SKM-1 treated with dmso at 0.1 percent for 144 hours (cell line): Measurements from ENCODE around the gene SERPINI2.
A peak's percentile ranks its signal among the peaks of the same experiment; 100 is the strongest.

Experiments used
- DNase-seq: peaks from one replicate; lab custom pipeline; 2025; ENCODE audit not compliant: unreplicated experiment; lab: John Stamatoyannopoulos, UW

The SERPINI2 gene, protein sequence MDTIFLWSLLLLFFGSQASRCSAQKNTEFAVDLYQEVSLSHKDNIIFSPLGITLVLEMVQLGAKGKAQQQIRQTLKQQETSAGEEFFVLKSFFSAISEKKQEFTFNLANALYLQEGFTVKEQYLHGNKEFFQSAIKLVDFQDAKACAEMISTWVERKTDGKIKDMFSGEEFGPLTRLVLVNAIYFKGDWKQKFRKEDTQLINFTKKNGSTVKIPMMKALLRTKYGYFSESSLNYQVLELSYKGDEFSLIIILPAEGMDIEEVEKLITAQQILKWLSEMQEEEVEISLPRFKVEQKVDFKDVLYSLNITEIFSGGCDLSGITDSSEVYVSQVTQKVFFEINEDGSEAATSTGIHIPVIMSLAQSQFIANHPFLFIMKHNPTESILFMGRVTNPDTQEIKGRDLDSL

GRCh38 chr3:167473863-167474262, at the start of gene SERPINI2:
Gene SERPINI2 (minus strand): TSS chr3:167474042. CDS start chr3:167471834, 2,208 bp downstream.
- DNase-seq = no peak

DNA sequence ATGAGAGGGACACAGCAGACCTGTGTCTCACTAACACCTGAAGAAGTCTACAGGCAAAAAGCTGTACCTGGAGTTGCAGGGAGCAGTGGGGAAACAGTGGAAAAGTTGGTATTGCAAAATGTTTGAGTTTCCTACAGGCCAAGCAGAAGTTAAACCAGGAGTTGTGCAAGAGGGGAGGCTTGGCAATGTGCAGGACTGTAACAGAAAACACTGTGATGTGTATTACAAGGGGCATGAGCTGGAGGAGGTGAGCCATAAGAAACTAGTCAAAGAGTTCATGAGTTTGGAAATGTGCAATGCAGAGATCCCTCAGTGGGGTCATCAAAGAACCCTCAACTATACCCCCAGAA, 47.1 kb upstream of the SERPINI2 start:
- DNase-seq = peak; percentile 93

GRCh38 chr3:167520266-167521005, 46.6 kb upstream of the SERPINI2 start:
- peak; percentile 89 for DNase-seq

GRCh38 chr3:167507954-167508353, 34.1 kb upstream of the SERPINI2 start:
- peak; percentile 15 for DNase-seq

DNA sequence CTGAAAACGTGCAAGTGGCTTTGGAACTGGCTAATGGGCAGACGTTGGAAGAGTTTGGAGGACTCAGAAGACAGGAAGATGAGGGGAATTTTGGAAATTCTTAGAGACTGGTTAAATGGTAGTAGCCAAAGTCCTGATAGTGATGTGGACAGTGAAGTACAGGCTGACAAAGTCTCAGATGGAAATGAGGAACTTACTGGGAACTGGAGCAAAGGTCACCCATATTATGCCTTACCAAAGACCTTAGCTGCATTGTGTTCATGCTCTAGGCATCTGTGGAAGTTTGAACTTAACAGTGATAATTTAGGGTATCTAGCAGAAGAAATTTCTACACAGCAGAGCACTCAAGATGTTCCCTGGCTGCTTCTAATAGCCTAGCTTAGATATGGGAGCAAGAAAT, 28.6 kb upstream of the SERPINI2 start:
- DNase-seq = peak; percentile 55

GRCh38 chr3:167501941-167502340, 28.1 kb upstream of the SERPINI2 start:
- no peak for DNase-seq

- no peak for DNase-seq
Observed at GRCh38 chr3:167497903-167498302, 24.1 kb upstream of the SERPINI2 start.

DNA sequence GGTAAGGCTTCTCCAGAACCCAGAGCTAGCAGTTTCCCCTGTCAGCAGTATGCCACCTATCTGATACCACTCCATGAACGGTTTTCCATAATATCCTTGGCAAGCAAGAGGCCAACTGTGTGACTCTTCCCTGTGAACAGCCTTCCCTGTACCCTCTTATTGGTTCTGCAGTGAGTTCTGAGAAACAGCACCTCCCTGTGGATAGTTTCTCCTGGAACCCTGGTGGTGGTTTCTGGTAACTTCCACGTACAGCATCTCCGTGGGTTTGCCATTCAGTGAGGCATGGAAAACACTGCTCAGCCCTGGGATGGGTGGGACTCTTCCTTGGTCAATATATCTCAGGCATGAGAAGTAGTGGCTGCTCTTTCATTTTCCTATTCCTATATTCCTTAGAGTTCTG, 19.4 kb upstream of the SERPINI2 start:
- DNase-seq = no peak

GRCh38 chr3:167491621-167492020, 17.8 kb upstream of the SERPINI2 start:
- no peak for DNase-seq

DNA sequence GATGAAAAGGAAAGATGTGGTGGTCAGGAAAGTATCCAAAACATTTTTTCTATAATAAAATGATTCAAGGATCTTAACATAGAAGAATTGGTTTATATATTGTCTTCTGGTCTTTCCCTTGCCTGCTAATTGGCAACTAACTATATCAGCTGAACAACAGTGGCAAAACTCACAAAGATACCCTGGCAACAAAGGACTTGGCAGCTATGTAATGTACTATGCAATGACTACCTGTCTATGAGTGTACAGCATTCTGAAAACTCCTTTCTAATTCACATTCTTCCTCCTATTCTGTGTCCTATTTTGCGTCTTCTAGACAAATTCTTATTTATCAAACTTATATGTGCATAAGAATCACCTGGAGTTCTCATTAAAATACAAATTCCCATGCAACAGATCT, 15.7 kb upstream of the SERPINI2 start:
- DNase-seq = no peak

- DNase-seq = no peak
Observed at GRCh38 chr3:167487556-167487955, 13.7 kb upstream of the SERPINI2 start.

DNA sequence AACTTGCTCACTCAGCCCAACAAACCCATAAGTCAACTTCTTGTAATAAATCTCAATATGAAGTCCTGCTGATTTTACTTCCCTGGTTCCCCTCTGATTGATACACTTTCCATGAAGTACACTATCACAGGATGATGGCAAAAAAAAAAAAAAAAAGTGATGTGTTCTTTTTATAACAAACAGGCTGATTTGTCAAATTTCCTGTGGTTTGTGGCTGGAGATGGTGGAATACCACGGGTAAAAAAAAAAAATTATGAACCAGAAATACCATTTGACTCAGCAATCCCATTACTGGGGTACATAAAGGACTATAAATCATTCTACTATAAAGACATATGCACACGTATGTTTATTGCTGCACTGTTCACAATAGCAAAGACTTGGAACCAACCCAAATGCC, 10.7 kb upstream of the SERPINI2 start:
- no peak for DNase-seq

GRCh38 chr3:167483708-167484475, 10.1 kb upstream of the SERPINI2 start:
- no peak for DNase-seq

DNA sequence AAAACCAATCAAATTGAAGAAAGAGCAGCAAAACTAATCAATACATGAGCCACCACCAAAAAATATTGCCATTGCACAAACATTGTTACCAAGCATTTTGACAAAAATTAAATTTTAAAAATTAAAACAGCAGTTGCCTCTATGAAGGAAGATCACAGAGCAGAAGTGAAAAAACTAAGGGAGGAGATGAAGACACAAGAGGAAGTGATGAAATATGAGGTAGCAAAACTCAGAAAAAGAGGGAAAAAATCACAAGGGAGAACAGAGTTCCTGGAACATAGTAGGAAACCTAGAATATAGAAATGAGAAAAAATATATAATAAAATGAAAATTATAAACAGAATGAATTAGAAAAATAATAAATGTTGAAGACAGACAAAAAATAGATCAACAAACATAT, 7.3 kb upstream of the SERPINI2 start:
- peak; percentile 48 for DNase-seq

GRCh38 chr3:167480748-167481147, 6.9 kb upstream of the SERPINI2 start:
- no peak for DNase-seq

DNA sequence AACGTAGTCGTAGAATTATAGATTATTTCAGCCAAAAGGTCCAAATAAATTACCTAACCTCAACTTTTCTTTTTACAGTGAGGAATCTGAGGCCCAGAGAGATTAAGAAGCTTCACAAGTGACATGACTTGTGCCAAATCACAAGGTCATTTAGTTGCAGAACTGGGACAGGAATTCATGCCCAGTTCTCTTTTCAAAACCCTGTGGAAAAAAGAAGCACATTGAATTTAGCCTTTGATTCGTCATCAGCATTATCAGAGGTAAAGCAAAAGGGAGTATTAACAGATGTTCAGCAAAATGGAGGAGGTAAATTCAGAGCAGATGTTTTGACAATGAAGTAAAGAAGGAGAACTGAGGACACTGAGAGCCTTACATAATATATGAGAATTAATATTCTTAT, 4.5 kb downstream of the SERPINI2 start:
- DNase-seq = no peak

GRCh38 chr3:167467848-167468611, 5.8 kb downstream of the SERPINI2 start:
- DNase-seq = no peak

DNA sequence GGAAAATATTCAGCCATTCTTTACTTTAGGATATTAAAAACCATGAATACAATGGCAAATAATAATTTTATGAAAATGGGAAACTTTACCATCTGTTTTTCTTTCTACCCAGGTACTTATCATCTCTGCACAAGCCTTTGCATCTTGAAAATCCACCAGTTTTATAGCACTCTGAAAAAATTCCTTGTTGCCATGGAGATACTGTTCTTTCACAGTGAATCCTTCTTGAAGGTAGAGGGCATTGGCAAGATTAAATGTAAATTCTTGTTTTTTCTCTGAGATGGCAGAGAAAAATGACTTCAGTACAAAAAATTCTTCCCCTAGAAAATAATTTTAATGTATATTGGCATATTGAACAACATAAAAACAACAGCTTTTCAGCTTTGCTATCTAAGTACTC, 6.9 kb downstream of the SERPINI2 start:
- no peak for DNase-seq

- DNase-seq = no peak
Observed at GRCh38 chr3:167456157-167456799, 17.6 kb downstream of the SERPINI2 start.

GRCh38 chr3:167453815-167454214, 20.0 kb downstream of the SERPINI2 start:
- DNase-seq = no peak
